AG04450 (cell line): ENCODE measurements around the gene ZNF57. TPM values are rescaled to one million over a fixed set of nuclear protein-coding genes. Genes with fewer than 3 reads are reported as not detected.

Source experiments
- CTCF ChIA-PET: fragments of 300-600, 350-600 bp; formaldehyde crosslinking; extraction: SDS; loops from one replicate; lab custom pipeline; 2022; ENCODE audit warnings: antibody characterized with exemption, inconsistent platforms; lab: Charles Lee
- POLR2A ChIA-PET: fragments of 350-600 bp; formaldehyde crosslinking; extraction: SDS; loops from one replicate; lab custom pipeline; 2021; ENCODE audit warnings: antibody characterized with exemption, inconsistent platforms; lab: Yijun Ruan, JAX
- DNase-seq: peaks from one replicate; pipeline ENCODE4 v3.0.0-alpha.2; 2011; ENCODE audit warnings: low read depth, low spot score
- H3K27ac ChIP-seq: one replicate; pipeline ENCODE4 v1.5.1; 2012; ENCODE audit warnings: low read depth, low read length, control low read depth
- H3K27me3 ChIP-seq: one replicate; pipeline ENCODE4 v1.6.0; 2012; ENCODE audit warnings: low read length; ENCODE audit not compliant: control insufficient read depth, insufficient read depth
- H3K4me3 ChIP-seq: 2 replicates; pipeline ENCODE4 v1.5.1; 2011; ENCODE audit warnings: mild to moderate bottlenecking, low read depth, low read length, control low read depth
- H3K9me3 ChIP-seq: 2 replicates; pipeline ENCODE4 v1.5.1; 2012; ENCODE audit warnings: low read length; ENCODE audit not compliant: control insufficient read depth, insufficient read depth
- CTCF ChIP-seq: IDR thresholded peaks from 2 replicates; pipeline ENCODE4 v1.5.1; 2011; ENCODE audit warnings: low read depth, low read length, control low read depth, inconsistent platforms
- polyA plus RNA-seq: library from polyadenylated mRNA; depleted of rRNA; stranded (reverse); fragments of >200 nt; gene quantifications from 2 replicates; pipeline ENCODE4 v1.2.3, GENCODE V29; 2011

ZNF57 gene
- polyA plus RNA-seq, 1 experiment, result 2.4 TPM

- CTCF ChIA-PET, result interaction anchor here (0.6 to 2.9 kb wide), 9 partner anchors 15 to 1035 kb away, joined by 3 to 50 read pairs (median 5); no protein-coding TSS in a partner anchor
- Histone ChIP-seq H3K9me3 (no peaks in the 10 kb centered on the region), H3K27ac (no peak overlapping the region), H3K27me3 (no peaks in the 10 kb centered on the region), H3K4me3 (peak overlapping the region; percentile 10; the same call in 1 of the 2 replicates)
- TF ChIP-seq CTCF, result no peak
- POLR2A ChIA-PET, result no interaction called here
- DNase-seq, result no peak
Measured at GRCh38 chr19:2952953-2953481, 52.3 kb downstream of the ZNF57 start.

GRCh38 chr19:2957160-2957559, 56.4 kb downstream of the ZNF57 start:
- CTCF ChIA-PET, result interaction anchor here (0.6 to 2.1 kb wide), 4 partner anchors 147 to 204 kb away, joined by 3 to 4 read pairs (median 4); no protein-coding TSS in a partner anchor

GRCh38 chr19:2960120-2960519, 59.4 kb downstream of the ZNF57 start:
- ChIA-PET CTCF (interaction anchor here (1.0 to 1.2 kb wide), 2 partner anchors 9 to 16 kb away, joined by 3 to 7 read pairs; no protein-coding TSS in a partner anchor), POLR2A (interaction anchor here (0.6 kb wide), 1 partner anchor 169 kb away, joined by 5 read pairs; no protein-coding TSS in a partner anchor)
- DNase-seq, result no peak
- H3K27me3 ChIP-seq, result no peaks in the 10 kb centered on the region
- no peak overlapping the region for H3K27ac ChIP-seq
- H3K4me3 ChIP-seq, result no peak overlapping the region
- peaks cover 2% of the 10 kb centered on the region; the same call in 1 of the 2 replicates for H3K9me3 ChIP-seq
- no peak for TF ChIP-seq CTCF

More at GRCh38 chr19:2957160-2957559, 56.4 kb downstream of the ZNF57 start:
- Histone ChIP-seq H3K9me3 (no peaks in the 10 kb centered on the region), H3K4me3 (no peak overlapping the region), H3K27ac (no peak overlapping the region), H3K27me3 (no peaks in the 10 kb centered on the region)
- TF ChIP-seq CTCF, result no peak
- no peak for DNase-seq
- POLR2A ChIA-PET, result interaction anchor here (0.6 kb wide), 1 partner anchor 112 kb away, joined by 3 read pairs; no protein-coding TSS in a partner anchor

GRCh38 chr19:2962018-2962670, 61.4 kb downstream of the ZNF57 start:
- peaks cover 4% of the 10 kb centered on the region; the same call in 1 of the 2 replicates for H3K9me3 ChIP-seq
- H3K27me3 ChIP-seq, result no peaks in the 10 kb centered on the region
- CTCF ChIA-PET, result interaction anchor here (0.6 to 2.0 kb wide), 15 partner anchors 11 to 340 kb away, joined by 3 to 32 read pairs (median 4); no protein-coding TSS in a partner anchor
- POLR2A ChIA-PET, result interaction anchor here (0.9 kb wide), 1 partner anchor 73 kb away, joined by 5 read pairs; no protein-coding TSS in a partner anchor
- TF ChIP-seq CTCF, result peak; percentile 68
- DNase-seq, result peak; percentile 66
- no peak overlapping the region for H3K4me3 ChIP-seq
- no peak overlapping the region for H3K27ac ChIP-seq
